Parathyroid adenoma (tissue), 2 donors: ENCODE measurements around the gene NUFIP1.
A peak's percentile ranks its signal among the peaks of the same experiment; 100 is the strongest.

ENCODE experiments used
- H2AFZ ChIP-seq: fragments of 300-600 bp; sonication (generic); one replicate; pipeline ENCODE4 v1.7.0; 2017; ENCODE audit warnings: antibody characterized with exemption, mild to moderate bottlenecking
- H3K27ac ChIP-seq: fragments of 300-600 bp; sonication (generic); one replicate; pipeline ENCODE4 v1.7.0; 2017
- H3K27me3 ChIP-seq: fragments of 300-600 bp; sonication (generic); one replicate; pipeline ENCODE4 v1.7.0; 2017; ENCODE audit warnings: low read length; ENCODE audit not compliant: control insufficient read depth, insufficient read depth
- H3K36me3 ChIP-seq: fragments of 300-600 bp; sonication (generic); one replicate; pipeline ENCODE4 v1.7.0; 2017; ENCODE audit warnings: low read length; ENCODE audit not compliant: control insufficient read depth, insufficient read depth
- H3K4me1 ChIP-seq: fragments of 300-600 bp; sonication (generic); one replicate; pipeline ENCODE4 v1.7.0; 2017; ENCODE audit warnings: control low read depth
- H3K4me2 ChIP-seq: fragments of 300-600 bp; sonication (generic); one replicate; pipeline ENCODE4 v1.7.0; 2017; ENCODE audit warnings: low read length
- H3K4me3 ChIP-seq: fragments of 300-600 bp; sonication (generic); one replicate; pipeline ENCODE4 v1.7.0; 2017; ENCODE audit warnings: low read depth, low read length
- H3K79me2 ChIP-seq: fragments of 300-600 bp; sonication (generic); one replicate; pipeline ENCODE4 v1.7.0; 2017; ENCODE audit warnings: control low read depth
- H3K9ac ChIP-seq: fragments of 300-600 bp; sonication (generic); one replicate; pipeline ENCODE4 v1.7.0; 2017; ENCODE audit warnings: mild to moderate bottlenecking
- H3K9me3 ChIP-seq: fragments of 300-600 bp; sonication (generic); one replicate; pipeline ENCODE4 v1.7.0; 2017; ENCODE audit warnings: low read length; ENCODE audit not compliant: control insufficient read depth
- CTCF ChIP-seq: fragments of 300-600 bp; sonication (generic); IDR thresholded peaks from one replicate; pipeline ENCODE4 v1.7.0; 2017; ENCODE audit warnings: antibody characterized with exemption, mild to moderate bottlenecking
- donor health status: primary hyperparathyroidism.

Gene NUFIP1

GRCh38 chr13:44967704-44968433, 21.4 kb downstream of the NUFIP1 start:
- Histone ChIP-seq H3K4me3 (peak overlapping the region; percentile 7), H3K9me3 (no peaks in the 10 kb centered on the region), H3K36me3 (no peaks in the 10 kb centered on the region), H3K27me3 (no peaks in the 10 kb centered on the region), H3K79me2 (no peaks in the 10 kb centered on the region), H2AFZ (no peak overlapping the region), H3K4me1 (peaks cover 6% of the 10 kb centered on the region), H3K4me2 (peak overlapping the region; percentile 46), H3K27ac (peak overlapping the region; percentile 70), H3K9ac (no peak overlapping the region)
- TF ChIP-seq CTCF: peak; percentile 19

GRCh38 chr13:44961997-44962396, 27.3 kb downstream of the NUFIP1 start:
- Histone ChIP-seq H3K9me3 (no peaks in the 10 kb centered on the region), H3K27me3 (no peaks in the 10 kb centered on the region), H3K27ac (no peak overlapping the region), H2AFZ (no peak overlapping the region), H3K36me3 (no peaks in the 10 kb centered on the region), H3K9ac (no peak overlapping the region), H3K4me2 (no peak overlapping the region), H3K79me2 (no peaks in the 10 kb centered on the region), H3K4me3 (no peak overlapping the region), H3K4me1 (no peaks in the 10 kb centered on the region)
- TF ChIP-seq CTCF: no peak

GRCh38 chr13:44955406-44955805, 33.9 kb downstream of the NUFIP1 start:
- H3K4me2 ChIP-seq: peak overlapping the region; percentile 21
- no peaks in the 10 kb centered on the region for H3K79me2 ChIP-seq
- H3K4me1 ChIP-seq: peaks cover 25% of the 10 kb centered on the region
- no peak overlapping the region for H2AFZ ChIP-seq
- H3K27ac ChIP-seq: peak overlapping the region; percentile 90
- no peaks in the 10 kb centered on the region for H3K36me3 ChIP-seq
- no peaks in the 10 kb centered on the region for H3K27me3 ChIP-seq
- H3K9me3 ChIP-seq: no peaks in the 10 kb centered on the region
- H3K4me3 ChIP-seq: no peak overlapping the region
- no peak for TF ChIP-seq CTCF
- H3K9ac ChIP-seq: no peak overlapping the region

GRCh38 chr13:44954224-44954623, 35.0 kb downstream of the NUFIP1 start:
- no peaks in the 10 kb centered on the region for H3K36me3 ChIP-seq
- H3K9ac ChIP-seq: no peak overlapping the region
- no peak for TF ChIP-seq CTCF
- H3K27ac ChIP-seq: peak overlapping the region; percentile 90
- peaks cover 25% of the 10 kb centered on the region for H3K4me1 ChIP-seq
- no peak overlapping the region for H2AFZ ChIP-seq
- no peak overlapping the region for H3K4me3 ChIP-seq
- no peaks in the 10 kb centered on the region for H3K27me3 ChIP-seq
- no peaks in the 10 kb centered on the region for H3K79me2 ChIP-seq
- H3K9me3 ChIP-seq: no peaks in the 10 kb centered on the region
- no peak overlapping the region for H3K4me2 ChIP-seq

GRCh38 chr13:44952671-44953070, 36.6 kb downstream of the NUFIP1 start:
- no peaks in the 10 kb centered on the region for H3K79me2 ChIP-seq
- H3K27ac ChIP-seq: peak overlapping the region; percentile 90

More at GRCh38 chr13:44952671-44953070, 36.6 kb downstream of the NUFIP1 start:
- no peak for TF ChIP-seq CTCF
- no peaks in the 10 kb centered on the region for H3K27me3 ChIP-seq
- H3K4me2 ChIP-seq: peak overlapping the region; percentile 62
- H3K9ac ChIP-seq: no peak overlapping the region
- H3K4me1 ChIP-seq: peaks cover 25% of the 10 kb centered on the region
- no peaks in the 10 kb centered on the region for H3K36me3 ChIP-seq
- no peaks in the 10 kb centered on the region for H3K9me3 ChIP-seq
- peak overlapping the region; percentile 3 for H3K4me3 ChIP-seq
- H2AFZ ChIP-seq: no peak overlapping the region
